HG03342 (cell line): Measurements from ENCODE around the gene UBE2L3.

Experiments
- ATAC-seq: cut with Tn5 transposase; IDR thresholded peaks from one replicate; pipeline ENCODE4 v1.9.1; 2021; ENCODE audit warnings: mild to moderate bottlenecking, moderate library complexity; ENCODE audit not compliant: unreplicated experiment

UBE2L3 gene

DNA sequence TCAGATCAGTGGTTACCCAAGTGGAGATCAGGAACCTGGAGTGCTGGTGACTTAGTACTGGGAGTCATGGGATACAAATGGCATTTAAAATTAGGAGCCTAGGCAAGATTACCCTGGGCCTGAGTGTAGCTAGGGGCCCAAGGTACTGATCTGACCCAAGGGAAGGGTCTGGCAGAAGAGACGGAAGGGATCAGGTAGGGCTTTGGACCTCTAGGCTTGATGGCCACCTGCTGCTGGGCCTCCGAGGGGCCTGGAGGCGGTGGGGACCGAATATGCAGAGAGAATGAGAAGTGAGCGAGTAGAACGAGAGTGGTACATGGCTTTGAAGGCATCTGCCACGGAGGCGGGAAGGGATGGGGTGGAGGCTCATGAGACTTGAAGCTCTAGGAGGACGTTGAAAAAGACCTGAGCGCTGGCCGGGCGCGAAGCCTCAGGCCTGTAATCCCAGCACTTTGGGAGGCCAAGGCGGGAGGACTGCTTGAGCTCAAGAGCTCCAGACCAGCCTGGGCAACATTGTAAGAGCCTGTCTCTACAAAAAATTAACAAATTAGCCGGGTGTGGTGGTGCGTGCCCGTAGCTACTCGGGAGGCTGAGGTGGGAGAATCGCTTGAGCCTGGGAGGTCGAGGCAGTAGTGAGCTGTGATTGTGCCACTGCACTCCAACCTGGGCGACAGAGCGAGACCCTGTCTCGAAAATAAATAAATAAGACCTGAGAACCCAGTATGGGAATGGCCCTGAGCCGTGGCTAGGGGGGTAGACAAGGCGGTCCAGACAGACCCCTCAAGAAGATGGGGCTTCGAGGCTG, 97.7 kb downstream of the UBE2L3 start:
- no peak for ATAC-seq

DNA sequence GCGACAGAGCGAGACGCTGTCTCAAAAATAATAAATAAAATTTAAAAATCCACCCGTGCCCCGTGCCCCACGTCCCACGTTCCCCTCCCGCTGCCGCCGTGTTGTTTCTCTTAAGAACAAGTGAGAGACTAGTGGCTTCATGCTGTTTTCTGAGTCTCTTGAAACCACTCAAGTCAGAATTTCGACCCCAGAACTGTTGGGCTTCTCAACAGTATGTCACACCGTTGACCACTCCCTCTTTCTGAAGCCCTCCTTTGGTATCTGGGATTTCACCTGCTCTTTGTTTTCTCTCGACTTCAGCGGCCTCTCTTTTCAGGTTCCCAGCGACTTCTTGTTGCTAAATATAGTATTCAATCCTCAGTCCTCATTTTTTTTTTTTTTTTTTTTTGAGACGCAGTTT, 99.3 kb downstream of the UBE2L3 start:
- ATAC-seq: no peak

DNA sequence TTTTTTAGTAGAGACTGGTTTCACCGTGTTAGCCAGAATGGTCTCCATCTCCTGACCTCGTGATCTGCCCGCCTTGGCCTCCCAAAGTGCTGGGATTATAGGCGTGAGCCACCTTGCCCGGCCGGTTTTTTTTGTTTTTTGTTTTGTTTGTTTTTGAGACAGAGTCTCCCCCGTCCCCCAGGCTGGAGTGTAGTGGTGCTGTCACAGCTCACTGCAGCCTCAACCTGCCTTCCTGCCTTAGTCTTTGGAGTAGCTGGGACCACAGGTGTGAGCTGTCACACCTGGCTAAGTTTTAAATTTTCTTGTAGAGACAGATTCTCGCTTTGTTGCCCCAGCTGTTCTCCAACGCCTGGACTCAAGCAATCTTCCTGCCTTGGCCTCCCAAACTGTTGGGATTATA, 101.5 kb downstream of the UBE2L3 start:
- no peak for ATAC-seq

DNA sequence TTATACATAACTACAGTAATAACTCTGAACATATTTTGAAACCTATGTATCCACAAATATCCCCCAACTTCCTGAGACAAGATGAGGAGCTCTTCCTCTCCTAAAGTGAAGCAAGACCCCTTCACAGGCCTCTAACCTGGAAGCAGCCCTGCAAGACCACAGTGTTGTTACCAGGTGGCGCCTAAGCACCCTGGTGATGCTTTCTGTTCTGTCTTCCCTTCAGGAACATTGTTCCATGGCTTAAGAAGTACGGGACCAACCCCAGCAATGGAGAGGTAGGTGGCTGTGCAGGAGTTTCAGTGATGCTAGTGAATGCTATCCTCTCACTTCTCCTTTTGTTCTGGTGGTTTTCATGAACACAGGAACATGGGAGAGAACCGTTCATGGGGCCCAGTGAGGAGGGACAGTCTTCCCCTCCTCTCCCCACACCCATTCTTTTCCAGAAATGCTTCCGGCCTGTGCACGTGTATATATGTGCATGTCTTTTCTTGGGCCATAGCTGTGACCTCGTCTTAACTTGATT, 104.7 kb downstream of the UBE2L3 start:
- no peak for ATAC-seq
